ENCODE measurements around the gene SDC3.

Gene SDC3

GRCh38 chr1:30850607-30851006 lies 58.0 kb downstream of the SDC3 start:
- TF ChIP-seq TAF1 (IDR thresholded peaks at IDR 0.05; ENCODE audit: borderline replicate concordance, insufficient read depth, low read length) (no peak), FOXP2 (optimal IDR thresholded peaks at IDR 0.05; ENCODE audit: borderline replicate concordance, extremely low read depth, extremely low read length, insufficient read depth) (no peak), SIN3A (IDR thresholded peaks at IDR 0.05; ENCODE audit: borderline replicate concordance, insufficient read depth, low read length) (no peak), POLR2AphosphoS5 (IDR thresholded peaks at IDR 0.05; ENCODE audit: low read depth, low read length) (no peak)
- TF ChIP-seq, protein P1, sequence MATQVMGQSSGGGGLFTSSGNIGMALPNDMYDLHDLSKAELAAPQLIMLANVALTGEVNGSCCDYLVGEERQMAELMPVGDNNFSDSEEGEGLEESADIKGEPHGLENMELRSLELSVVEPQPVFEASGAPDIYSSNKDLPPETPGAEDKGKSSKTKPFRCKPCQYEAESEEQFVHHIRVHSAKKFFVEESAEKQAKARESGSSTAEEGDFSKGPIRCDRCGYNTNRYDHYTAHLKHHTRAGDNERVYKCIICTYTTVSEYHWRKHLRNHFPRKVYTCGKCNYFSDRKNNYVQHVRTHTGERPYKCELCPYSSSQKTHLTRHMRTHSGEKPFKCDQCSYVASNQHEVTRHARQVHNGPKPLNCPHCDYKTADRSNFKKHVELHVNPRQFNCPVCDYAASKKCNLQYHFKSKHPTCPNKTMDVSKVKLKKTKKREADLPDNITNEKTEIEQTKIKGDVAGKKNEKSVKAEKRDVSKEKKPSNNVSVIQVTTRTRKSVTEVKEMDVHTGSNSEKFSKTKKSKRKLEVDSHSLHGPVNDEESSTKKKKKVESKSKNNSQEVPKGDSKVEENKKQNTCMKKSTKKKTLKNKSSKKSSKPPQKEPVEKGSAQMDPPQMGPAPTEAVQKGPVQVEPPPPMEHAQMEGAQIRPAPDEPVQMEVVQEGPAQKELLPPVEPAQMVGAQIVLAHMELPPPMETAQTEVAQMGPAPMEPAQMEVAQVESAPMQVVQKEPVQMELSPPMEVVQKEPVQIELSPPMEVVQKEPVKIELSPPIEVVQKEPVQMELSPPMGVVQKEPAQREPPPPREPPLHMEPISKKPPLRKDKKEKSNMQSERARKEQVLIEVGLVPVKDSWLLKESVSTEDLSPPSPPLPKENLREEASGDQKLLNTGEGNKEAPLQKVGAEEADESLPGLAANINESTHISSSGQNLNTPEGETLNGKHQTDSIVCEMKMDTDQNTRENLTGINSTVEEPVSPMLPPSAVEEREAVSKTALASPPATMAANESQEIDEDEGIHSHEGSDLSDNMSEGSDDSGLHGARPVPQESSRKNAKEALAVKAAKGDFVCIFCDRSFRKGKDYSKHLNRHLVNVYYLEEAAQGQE (IDR thresholded peaks at IDR 0.05; ENCODE audit: insufficient read depth in 1 of 2, low read depth in 2 of 2, low read length in 2 of 2): no peak

DNA sequence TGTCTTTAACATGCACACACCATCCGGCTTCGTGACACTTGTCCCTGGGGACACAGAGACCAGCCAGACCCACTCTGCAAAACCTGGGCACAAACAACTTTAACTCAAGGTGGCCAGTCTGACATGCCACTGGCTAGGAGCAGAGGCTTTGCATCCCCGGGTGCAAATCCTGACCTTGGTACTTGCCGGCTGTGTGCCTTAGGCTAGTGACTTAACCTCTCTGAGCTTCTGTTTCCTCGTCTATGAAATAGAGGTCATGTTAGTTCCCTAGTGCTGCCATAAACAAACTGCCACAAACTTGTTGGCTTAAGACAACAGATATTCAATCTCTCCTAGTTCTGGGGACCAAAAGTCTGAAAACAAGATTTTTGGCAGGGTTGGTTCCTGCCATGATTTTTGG lies 60.4 kb downstream of the SDC3 start:
- no peak for TF ChIP-seq SIN3A (IDR thresholded peaks at IDR 0.05; ENCODE audit: borderline replicate concordance, insufficient read depth, low read length)
- TF ChIP-seq, protein P1 (IDR thresholded peaks at IDR 0.05; ENCODE audit: insufficient read depth in 1 of 2, low read depth in 2 of 2, low read length in 2 of 2): no peak
- TF ChIP-seq TAF1 (IDR thresholded peaks at IDR 0.05; ENCODE audit: borderline replicate concordance, insufficient read depth, low read length): no peak
- no peak for TF ChIP-seq POLR2AphosphoS5 (IDR thresholded peaks at IDR 0.05; ENCODE audit: low read depth, low read length)
- TF ChIP-seq FOXP2 (optimal IDR thresholded peaks at IDR 0.05; ENCODE audit: borderline replicate concordance, extremely low read depth, extremely low read length, insufficient read depth): no peak

DNA sequence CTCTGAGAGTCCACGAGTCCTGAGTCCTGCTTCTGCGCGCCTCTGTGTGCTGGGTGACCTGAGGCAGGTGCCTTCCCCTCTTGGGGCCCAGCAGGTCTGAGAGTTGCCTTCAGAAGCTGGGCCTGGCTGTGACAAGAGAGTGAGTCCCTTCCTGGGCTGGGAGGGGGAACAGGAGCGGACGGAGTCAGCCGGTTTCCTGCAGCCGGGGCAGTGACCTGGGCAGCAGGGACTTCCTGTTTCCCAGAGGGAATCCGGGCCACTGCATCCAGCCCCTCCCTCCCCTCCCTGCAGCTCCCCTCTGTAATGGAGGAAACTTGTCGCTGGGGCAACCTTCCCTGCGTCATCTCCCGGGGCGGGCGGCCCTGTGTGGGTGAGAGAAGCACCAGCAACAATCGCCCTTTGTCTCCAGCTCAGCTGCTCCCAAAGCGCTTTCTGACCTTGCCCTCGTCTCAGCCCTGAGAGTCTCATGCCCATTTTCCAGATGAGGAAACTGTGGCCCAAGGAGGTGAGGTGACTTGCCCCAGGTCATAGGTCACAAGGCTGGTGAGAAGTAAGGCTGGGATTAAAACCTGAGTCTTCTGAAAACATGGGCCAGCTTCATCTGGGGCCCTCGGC lies 61.1 kb downstream of the SDC3 start:
- TF ChIP-seq TAF1 (IDR thresholded peaks at IDR 0.05; ENCODE audit: borderline replicate concordance, insufficient read depth, low read length): no peak
- no peak for TF ChIP-seq SIN3A (IDR thresholded peaks at IDR 0.05; ENCODE audit: borderline replicate concordance, insufficient read depth, low read length)
- TF ChIP-seq, protein P1 (IDR thresholded peaks at IDR 0.05; ENCODE audit: insufficient read depth in 1 of 2, low read depth in 2 of 2, low read length in 2 of 2): no peak
- TF ChIP-seq FOXP2 (optimal IDR thresholded peaks at IDR 0.05; ENCODE audit: borderline replicate concordance, extremely low read depth, extremely low read length, insufficient read depth): no peak
- TF ChIP-seq POLR2AphosphoS5 (IDR thresholded peaks at IDR 0.05; ENCODE audit: low read depth, low read length): no peak

DNA sequence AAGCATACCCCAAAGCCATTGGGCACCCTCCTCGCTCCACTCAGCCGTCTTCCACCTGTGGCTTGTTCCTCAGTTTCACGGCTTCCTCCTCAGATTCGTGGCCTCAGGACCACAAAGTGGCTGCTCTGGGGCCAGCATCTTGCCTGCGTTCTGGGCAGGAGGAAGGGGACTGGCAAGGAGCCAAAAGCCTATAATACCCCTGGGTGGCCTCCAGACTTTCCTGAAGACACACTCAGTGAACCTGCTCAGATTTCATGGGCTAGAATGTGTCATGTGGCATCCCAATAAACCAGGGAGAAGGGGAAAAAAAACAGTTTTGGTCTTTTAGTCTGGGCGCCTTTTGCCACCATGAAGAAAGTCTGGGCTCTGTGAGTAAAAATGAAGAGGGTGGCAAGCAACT lies 62.0 kb downstream of the SDC3 start:
- no peak for TF ChIP-seq SIN3A (IDR thresholded peaks at IDR 0.05; ENCODE audit: borderline replicate concordance, insufficient read depth, low read length)

DNA sequence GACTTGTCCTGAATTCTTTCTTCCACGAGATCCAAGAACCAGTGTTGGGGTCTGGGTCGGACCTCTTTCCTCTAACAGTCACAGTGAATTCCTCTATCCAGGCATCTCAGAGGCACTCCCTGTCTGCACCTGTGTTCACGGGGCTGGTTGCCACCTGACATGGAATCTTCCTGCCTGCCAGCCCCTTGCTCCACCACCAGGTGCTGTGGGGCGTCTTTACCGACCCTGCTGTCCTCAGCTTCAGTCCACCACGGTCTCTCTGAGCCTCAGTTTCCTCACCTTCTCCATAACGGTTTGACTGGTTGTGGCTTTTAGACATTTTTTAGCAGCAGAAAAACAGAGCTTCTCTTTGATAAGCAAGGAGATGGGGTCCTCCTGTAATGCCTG lies 62.7 kb downstream of the SDC3 start:
- TF ChIP-seq FOXP2 (optimal IDR thresholded peaks at IDR 0.05; ENCODE audit: borderline replicate concordance, extremely low read depth, extremely low read length, insufficient read depth): no peak
- TF ChIP-seq TAF1 (IDR thresholded peaks at IDR 0.05; ENCODE audit: borderline replicate concordance, insufficient read depth, low read length): no peak

GRCh38 chr1:30845237-30845903 lies 63.2 kb downstream of the SDC3 start:
- TF ChIP-seq POLR2AphosphoS5 (IDR thresholded peaks at IDR 0.05; ENCODE audit: low read depth, low read length) (no peak), FOXP2 (optimal IDR thresholded peaks at IDR 0.05; ENCODE audit: borderline replicate concordance, extremely low read depth, extremely low read length, insufficient read depth) (no peak), SIN3A (IDR thresholded peaks at IDR 0.05; ENCODE audit: borderline replicate concordance, insufficient read depth, low read length) (no peak)

All from PFSK-1 (cell line).